ENCODE results near the gene DAPK2. TPM values are rescaled to one million over a fixed set of nuclear protein-coding genes. Genes with fewer than 3 reads are reported as not detected.

Gene DAPK2
- total RNA-seq, 2 experiments from 2014 or later, result 13.4 to 17.6 TPM

DNA sequence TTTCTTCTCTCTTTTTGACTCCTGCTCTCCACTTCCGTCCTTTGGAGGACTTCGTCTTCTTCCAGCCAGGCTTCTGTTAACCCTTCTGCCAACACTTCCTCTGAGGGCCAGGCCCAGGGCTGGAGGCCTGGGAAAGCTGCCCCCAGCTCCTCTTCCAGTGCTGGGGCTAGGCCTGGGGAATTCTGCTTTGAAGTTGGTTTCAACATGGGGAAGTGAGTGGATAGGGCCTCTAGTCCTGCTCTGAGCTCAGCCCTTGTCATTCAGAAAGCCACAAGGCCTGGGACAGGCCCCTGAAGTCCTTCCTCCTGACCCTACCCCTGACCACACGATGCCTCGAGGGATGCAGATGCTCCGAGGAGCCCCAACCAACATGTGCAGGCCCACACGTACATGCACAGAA is 158.7 kb downstream of the DAPK2 start:
- H3K9me3 Mint-ChIP-seq, result no peaks in the 10 kb centered on the region
- no peak overlapping the region for H3K4me3 Mint-ChIP-seq
- DNase-seq (no peak), ATAC-seq (ENCODE audit: low read depth) (no peak)
- peaks cover 25% of the 10 kb centered on the region for H3K4me1 Mint-ChIP-seq
- no peaks in the 10 kb centered on the region for H3K36me3 Mint-ChIP-seq
- H3K27me3 Mint-ChIP-seq, result no peaks in the 10 kb centered on the region
- POLR2A ChIA-PET, result no interaction called here
- no peak overlapping the region for H3K27ac Mint-ChIP-seq

DNA sequence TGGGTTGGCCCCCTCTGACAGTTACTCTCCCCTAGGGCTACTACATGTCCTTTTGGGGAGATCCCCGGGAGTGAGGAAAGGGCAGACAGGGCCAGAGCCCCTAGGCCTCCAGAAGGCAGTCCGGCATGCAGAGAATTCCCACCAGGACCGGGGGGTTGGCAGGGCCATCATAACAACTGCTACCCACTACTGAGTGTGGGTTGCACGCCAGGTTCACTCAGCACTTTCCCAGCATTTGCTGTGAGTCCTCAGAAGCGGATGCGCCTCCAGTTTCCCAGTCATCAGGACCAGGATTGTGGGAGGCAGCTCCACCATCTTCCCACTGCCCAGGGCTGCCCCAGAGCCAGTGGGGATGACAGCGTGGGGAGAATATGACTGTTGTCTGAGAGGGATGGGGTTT is 161.3 kb downstream of the DAPK2 start:
- ATAC-seq (ENCODE audit: low read depth) (no peak), DNase-seq (no peak)
- Mint-ChIP-seq H3K27me3 (no peaks in the 10 kb centered on the region), H3K4me3 (no peak overlapping the region), H3K9me3 (no peaks in the 10 kb centered on the region), H3K4me1 (peaks cover 7% of the 10 kb centered on the region), H3K27ac (no peak overlapping the region), H3K36me3 (no peaks in the 10 kb centered on the region)
- POLR2A ChIA-PET, result no interaction called here

DNA sequence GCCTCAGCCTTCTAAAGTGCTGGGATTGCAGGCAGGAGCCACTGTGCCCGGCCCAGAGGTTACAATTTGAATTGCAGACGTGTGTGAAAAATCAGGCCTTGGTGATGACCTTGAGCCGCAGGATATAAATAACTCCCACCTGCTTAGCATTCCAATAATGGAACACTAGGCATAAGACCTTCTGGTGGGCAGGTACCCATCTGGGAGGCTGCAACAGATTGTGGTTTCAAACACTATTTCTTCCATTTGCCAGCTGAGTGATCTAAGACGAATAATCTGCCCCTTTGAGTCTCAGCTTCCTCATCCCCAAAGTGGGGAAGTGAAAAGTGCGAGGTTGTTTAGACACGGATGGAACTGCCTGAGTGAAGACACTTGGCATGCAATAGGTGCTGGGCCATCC is 164.9 kb downstream of the DAPK2 start:
- POLR2A ChIA-PET, result no interaction called here
- DNase-seq, result no peak
- no peaks in the 10 kb centered on the region for H3K36me3 Mint-ChIP-seq
- peaks cover 1% of the 10 kb centered on the region for H3K4me1 Mint-ChIP-seq
- no peaks in the 10 kb centered on the region for H3K27me3 Mint-ChIP-seq
- H3K9me3 Mint-ChIP-seq, result no peaks in the 10 kb centered on the region
- H3K27ac Mint-ChIP-seq, result no peak overlapping the region
- no peak for ATAC-seq (ENCODE audit: low read depth)
- no peak overlapping the region for H3K4me3 Mint-ChIP-seq

GRCh38 chr15:63880744-63881143 is 165.5 kb downstream of the DAPK2 start:
- peaks cover 1% of the 10 kb centered on the region for H3K4me1 Mint-ChIP-seq
- H3K27ac Mint-ChIP-seq, result no peak overlapping the region
- POLR2A ChIA-PET, result no interaction called here
- ATAC-seq (ENCODE audit: low read depth) (no peak), DNase-seq (no peak)
- H3K36me3 Mint-ChIP-seq, result no peaks in the 10 kb centered on the region
- H3K9me3 Mint-ChIP-seq, result no peaks in the 10 kb centered on the region
- H3K4me3 Mint-ChIP-seq, result no peak overlapping the region
- no peaks in the 10 kb centered on the region for H3K27me3 Mint-ChIP-seq

DNA sequence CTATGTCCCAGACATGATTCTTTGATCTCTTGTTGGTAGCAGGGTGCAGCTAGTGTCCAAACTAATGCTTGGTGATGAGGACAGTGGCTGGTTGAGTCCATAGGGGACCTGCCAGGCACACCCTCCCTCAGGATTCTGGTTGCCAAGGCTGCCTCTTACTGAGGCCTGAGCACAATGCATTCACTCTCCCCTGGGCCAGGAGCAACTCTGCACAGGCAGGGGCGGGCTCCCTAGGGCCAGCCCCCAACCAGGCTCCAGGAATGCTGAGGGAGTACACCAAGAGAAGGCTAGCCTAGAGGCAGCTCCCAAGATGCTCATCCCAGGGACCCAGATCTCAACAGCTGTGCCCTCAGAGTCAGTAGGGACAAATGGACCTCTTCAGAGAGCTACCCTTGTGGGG is 166.3 kb downstream of the DAPK2 start:
- H3K27me3 Mint-ChIP-seq, result no peaks in the 10 kb centered on the region
- no peaks in the 10 kb centered on the region for H3K9me3 Mint-ChIP-seq
- POLR2A ChIA-PET, result no interaction called here
- peaks cover 1% of the 10 kb centered on the region for H3K4me1 Mint-ChIP-seq
- no peak overlapping the region for H3K27ac Mint-ChIP-seq
- H3K36me3 Mint-ChIP-seq, result no peaks in the 10 kb centered on the region
- DNase-seq, result no peak
- no peak overlapping the region for H3K4me3 Mint-ChIP-seq
- no peak for ATAC-seq (ENCODE audit: low read depth)

- no peaks in the 10 kb centered on the region for H3K9me3 Mint-ChIP-seq
- H3K27ac Mint-ChIP-seq, result no peak overlapping the region
- no peak overlapping the region for H3K4me3 Mint-ChIP-seq
- H3K36me3 Mint-ChIP-seq, result no peaks in the 10 kb centered on the region
- no peaks in the 10 kb centered on the region for H3K27me3 Mint-ChIP-seq
- ATAC-seq (ENCODE audit: low read depth) (no peak), DNase-seq (no peak)
- POLR2A ChIA-PET, result no interaction called here
- peaks cover 1% of the 10 kb centered on the region for H3K4me1 Mint-ChIP-seq
Observed at GRCh38 chr15:63879211-63879610, 167.1 kb downstream of the DAPK2 start.

- Mint-ChIP-seq H3K27ac (no peak overlapping the region), H3K9me3 (peaks cover 2% of the 10 kb centered on the region), H3K36me3 (peaks cover under 1% of the 10 kb centered on the region), H3K4me1 (peaks cover 2% of the 10 kb centered on the region), H3K27me3 (no peaks in the 10 kb centered on the region), H3K4me3 (no peak overlapping the region)
- DNase-seq (no peak), ATAC-seq (ENCODE audit: low read depth) (no peak)
- POLR2A ChIA-PET, result interaction anchor here (0.5 kb wide), 1 partner anchor 45 kb away, joined by 3 read pairs; no protein-coding TSS in a partner anchor
Observed at GRCh38 chr15:63877713-63878271, 168.5 kb downstream of the DAPK2 start.

- no peak for DNase-seq
- H3K36me3 Mint-ChIP-seq, result peaks cover 2% of the 10 kb centered on the region
- peaks cover 2% of the 10 kb centered on the region for H3K4me1 Mint-ChIP-seq
- H3K27me3 Mint-ChIP-seq, result no peaks in the 10 kb centered on the region
- no peak overlapping the region for H3K27ac Mint-ChIP-seq
- peaks cover 5% of the 10 kb centered on the region for H3K9me3 Mint-ChIP-seq
- POLR2A ChIA-PET, result no interaction called here
- no peak for ATAC-seq (ENCODE audit: low read depth)
- no peak overlapping the region for H3K4me3 Mint-ChIP-seq
Observed at GRCh38 chr15:63876085-63876662, 170.1 kb downstream of the DAPK2 start.

- H3K9me3 Mint-ChIP-seq, result peaks cover 5% of the 10 kb centered on the region
- no peak for ATAC-seq (ENCODE audit: low read depth)
- H3K27ac Mint-ChIP-seq, result no peak overlapping the region
- no peak overlapping the region for H3K4me3 Mint-ChIP-seq
- DNase-seq, result no peak
- no peaks in the 10 kb centered on the region for H3K27me3 Mint-ChIP-seq
- POLR2A ChIA-PET, result no interaction called here
- peaks cover 2% of the 10 kb centered on the region for H3K36me3 Mint-ChIP-seq
- H3K4me1 Mint-ChIP-seq, result peaks cover 6% of the 10 kb centered on the region
Observed at GRCh38 chr15:63874616-63875015, 171.7 kb downstream of the DAPK2 start.

DNA sequence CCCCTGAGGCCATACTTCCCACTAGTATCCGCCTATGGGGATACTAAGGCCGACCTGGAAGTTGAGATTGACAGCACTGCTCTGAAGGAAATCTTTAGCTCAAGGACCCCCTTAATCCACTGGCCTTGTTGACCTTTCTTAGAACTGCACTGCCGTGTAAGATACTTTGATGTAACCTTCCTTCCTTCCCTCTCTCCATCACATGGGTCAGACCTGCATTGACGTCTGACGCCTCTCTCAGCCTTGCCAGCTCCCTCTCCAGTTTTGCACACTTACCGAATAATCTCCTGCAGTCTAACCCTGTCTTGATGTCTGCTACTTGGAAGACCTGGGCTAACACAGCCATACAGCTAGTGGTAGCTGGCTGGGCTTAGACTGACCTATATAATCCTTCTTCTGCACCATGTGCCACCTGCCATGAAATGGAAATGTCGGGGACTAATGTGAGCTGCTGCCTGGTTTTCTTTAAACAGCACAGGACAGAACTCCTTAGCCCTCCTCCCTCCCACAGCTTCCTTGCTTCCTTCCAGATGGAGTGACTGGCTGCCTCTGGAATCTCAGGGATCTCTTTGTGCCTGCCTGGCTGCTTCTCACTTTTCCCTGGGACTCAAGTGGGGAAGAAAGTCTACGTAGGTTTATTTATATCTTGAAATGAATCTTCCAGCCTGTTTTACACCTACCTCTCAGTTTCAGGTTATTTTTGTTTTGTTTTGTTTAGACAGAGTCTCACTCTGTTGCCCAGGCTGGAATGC is 173.3 kb downstream of the DAPK2 start:
- peaks cover 6% of the 10 kb centered on the region for H3K4me1 Mint-ChIP-seq
- POLR2A ChIA-PET, result no interaction called here
- ATAC-seq (ENCODE audit: low read depth), result no peak

GRCh38 chr15:63870487-63871209 is 175.6 kb downstream of the DAPK2 start:
- H3K4me1 Mint-ChIP-seq, result peaks cover 9% of the 10 kb centered on the region
- H3K4me3 Mint-ChIP-seq, result no peak overlapping the region
- POLR2A ChIA-PET, result interaction anchor here (1.0 kb wide), 1 partner anchor 10 kb away, joined by 5 read pairs; no protein-coding TSS in a partner anchor
- no peak overlapping the region for H3K27ac Mint-ChIP-seq
- no peaks in the 10 kb centered on the region for H3K27me3 Mint-ChIP-seq
- peaks cover 2% of the 10 kb centered on the region for H3K36me3 Mint-ChIP-seq
- ATAC-seq (ENCODE audit: low read depth), result no peak
- DNase-seq, result no peak
- peaks cover 6% of the 10 kb centered on the region for H3K9me3 Mint-ChIP-seq

More for the DNA sequence above, 173.3 kb downstream of the DAPK2 start:
- Mint-ChIP-seq H3K36me3 (peaks cover 2% of the 10 kb centered on the region), H3K27me3 (no peaks in the 10 kb centered on the region), H3K9me3 (peaks cover 5% of the 10 kb centered on the region), H3K4me3 (no peak overlapping the region), H3K27ac (no peak overlapping the region)
- DNase-seq, result no peak

GRCh38 chr15:63870043-63870394 is 176.3 kb downstream of the DAPK2 start:
- no peak for ATAC-seq (ENCODE audit: low read depth)
- no peak for DNase-seq
- Mint-ChIP-seq H3K4me1 (peaks cover 9% of the 10 kb centered on the region), H3K27ac (no peak overlapping the region), H3K36me3 (peaks cover 2% of the 10 kb centered on the region), H3K9me3 (peaks cover 6% of the 10 kb centered on the region), H3K27me3 (no peaks in the 10 kb centered on the region), H3K4me3 (no peak overlapping the region)
- POLR2A ChIA-PET, result interaction anchor here (1.0 kb wide), 1 partner anchor 10 kb away, joined by 5 read pairs; no protein-coding TSS in a partner anchor

- H3K4me3 Mint-ChIP-seq, result no peak overlapping the region
- DNase-seq, result no peak
- no peak for ATAC-seq (ENCODE audit: low read depth)
- no peak overlapping the region for H3K27ac Mint-ChIP-seq
- POLR2A ChIA-PET, result interaction anchor here (1.0 kb wide), 1 partner anchor 9 kb away, joined by 5 read pairs; no protein-coding TSS in a partner anchor
- no peaks in the 10 kb centered on the region for H3K27me3 Mint-ChIP-seq
- H3K4me1 Mint-ChIP-seq, result peaks cover 9% of the 10 kb centered on the region
- H3K9me3 Mint-ChIP-seq, result peaks cover 6% of the 10 kb centered on the region
- peaks cover 2% of the 10 kb centered on the region for H3K36me3 Mint-ChIP-seq
Observed at GRCh38 chr15:63869371-63870042, 176.8 kb downstream of the DAPK2 start.
